SHP77 (cell line): ENCODE data around the gene CLPTM1L.
"Not testable (repeated sequence)": the region's sequence is repeated elsewhere in the genome, so short reads cannot be mapped to it uniquely, and the experiment has no call there.

ENCODE experiments used
- DNase-seq, 2 experiments: peaks; one replicate each; lab custom pipeline; 2025; lab: John Stamatoyannopoulos, UW

The CLPTM1L gene

DNA sequence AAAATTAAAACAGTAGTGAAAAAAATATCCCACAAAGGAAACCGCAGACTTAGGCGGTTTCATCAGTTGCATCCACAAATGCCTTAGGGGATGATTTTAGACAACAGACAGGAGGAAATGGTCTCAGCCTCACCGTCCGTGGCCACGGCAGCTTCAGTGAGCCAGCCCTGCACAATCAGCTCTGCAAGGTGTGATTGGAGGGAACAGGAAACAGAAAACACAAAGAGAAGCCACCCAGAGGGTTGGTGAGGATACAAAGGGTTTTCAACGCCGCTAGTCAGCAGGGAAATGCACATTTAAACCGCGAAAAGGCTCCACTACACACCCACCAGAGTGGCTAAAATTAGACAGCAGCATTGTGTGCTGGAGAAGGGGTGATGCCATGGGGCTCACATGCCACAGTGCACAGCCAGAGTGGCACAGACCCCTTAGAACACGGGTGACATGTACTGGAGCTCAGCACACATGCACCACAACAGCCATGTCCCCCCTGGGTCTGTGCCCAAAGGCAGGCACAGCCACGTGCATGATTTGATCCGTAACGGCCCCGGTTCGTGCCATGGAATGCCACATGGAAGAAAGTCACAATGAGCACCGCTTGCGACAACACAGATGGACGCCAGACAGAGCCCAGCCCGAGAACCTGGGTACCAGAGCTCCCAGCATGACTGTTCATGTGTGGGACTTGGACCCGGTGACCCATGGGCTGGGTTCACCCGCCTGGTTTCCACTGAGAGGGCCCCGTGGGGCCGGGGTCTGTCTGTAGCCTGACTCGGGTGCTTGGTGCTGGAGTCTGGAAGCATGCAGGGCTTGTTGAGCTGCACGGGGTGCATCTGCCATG is 31.7 kb downstream of the CLPTM1L start:
- DNase-seq = no peak

GRCh38 chr5:1312206-1312605 is 32.7 kb downstream of the CLPTM1L start:
- DNase-seq = no peak

DNA sequence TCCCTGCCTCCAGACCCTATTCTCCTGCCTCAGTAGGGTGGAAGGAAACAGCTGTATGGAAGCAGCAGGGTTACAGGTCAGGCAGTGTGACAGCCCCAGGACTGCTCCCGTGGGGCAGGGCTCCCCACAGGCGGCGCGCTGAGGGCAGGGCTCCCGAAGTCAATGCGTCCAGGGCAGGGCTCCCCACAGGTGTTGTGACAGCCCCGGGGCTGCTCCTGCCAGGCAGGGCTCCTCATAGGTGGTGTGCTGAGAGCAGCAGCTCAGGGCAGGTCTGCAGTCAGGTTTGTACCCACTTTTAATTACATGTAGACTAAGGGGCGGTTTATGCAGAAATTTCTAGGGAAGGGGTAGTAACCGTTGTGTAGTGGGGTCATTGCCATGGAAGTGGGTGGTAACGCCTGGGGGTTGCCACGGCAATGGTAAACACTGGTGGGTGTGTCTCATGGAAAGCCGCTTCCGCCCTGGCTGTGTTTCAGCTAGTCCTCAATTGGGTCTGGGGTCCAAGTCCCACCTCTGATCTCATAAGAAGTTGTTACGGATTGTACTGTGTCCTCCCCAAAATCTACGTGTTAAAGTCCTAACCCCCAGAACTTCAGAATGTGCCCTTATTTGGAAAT is 33.4 kb downstream of the CLPTM1L start:
- DNase-seq = no peak

- no peak for DNase-seq
Observed at GRCh38 chr5:1310118-1310517, 34.8 kb downstream of the CLPTM1L start.

GRCh38 chr5:1304033-1304432 is 40.9 kb downstream of the CLPTM1L start:
- no peak for DNase-seq

- no peak for DNase-seq
Observed at GRCh38 chr5:1302258-1302657, 42.6 kb downstream of the CLPTM1L start.

DNA sequence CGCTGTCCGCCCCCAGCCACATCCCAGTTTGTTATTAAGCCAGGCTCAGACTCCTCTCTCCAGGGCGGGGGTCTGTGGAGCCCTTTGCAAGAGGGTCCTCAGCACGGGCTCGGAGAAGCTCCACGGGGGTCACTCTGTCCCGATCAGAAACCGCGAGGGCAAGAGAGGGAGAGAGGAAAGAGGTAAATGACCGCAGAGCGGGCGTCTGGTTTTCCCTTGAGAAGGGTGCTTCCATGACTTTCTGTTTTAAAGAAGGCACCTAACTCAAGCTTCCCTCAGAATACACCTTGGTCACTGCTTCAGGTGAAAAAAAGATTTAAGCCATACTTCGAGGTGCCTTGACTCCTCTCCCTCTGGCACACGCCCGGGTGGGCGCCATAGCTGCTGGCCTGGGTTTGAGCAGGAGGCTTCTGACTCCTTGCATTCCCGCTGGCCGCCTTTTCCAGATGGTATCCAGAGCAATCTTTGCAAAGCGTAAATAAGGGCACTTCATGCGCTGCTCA is 44.3 kb downstream of the CLPTM1L start:
- DNase-seq = no peak

- DNase-seq = no peak
Observed at GRCh38 chr5:1299961-1300360, 44.9 kb downstream of the CLPTM1L start.

- DNase-seq = no peak
Observed at GRCh38 chr5:1299511-1299850, 45.4 kb downstream of the CLPTM1L start.

GRCh38 chr5:1298723-1299510 is 46.0 kb downstream of the CLPTM1L start:
- no peak for DNase-seq

- no peak for DNase-seq
Observed at GRCh38 chr5:1298067-1298551, 46.8 kb downstream of the CLPTM1L start.

DNA sequence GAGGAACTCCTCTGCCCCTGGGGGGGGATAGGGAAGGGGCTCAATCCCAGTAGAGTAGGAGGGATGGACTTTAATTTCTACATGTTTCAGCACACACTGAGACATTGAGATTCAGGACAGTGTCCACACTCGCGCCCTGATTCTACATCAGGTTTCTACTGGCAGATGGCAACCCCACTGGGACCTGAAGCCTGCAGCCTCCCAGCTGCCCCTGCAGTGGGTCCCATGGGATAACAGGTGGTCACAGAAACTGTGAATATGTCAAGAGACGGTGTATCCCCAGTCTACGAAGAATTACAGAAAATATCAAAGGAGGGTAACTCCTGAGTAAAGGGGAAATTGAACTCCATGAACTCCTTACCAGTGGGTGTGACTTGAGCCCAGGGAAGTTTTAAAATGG is 47.7 kb downstream of the CLPTM1L start:
- DNase-seq = no peak

DNA sequence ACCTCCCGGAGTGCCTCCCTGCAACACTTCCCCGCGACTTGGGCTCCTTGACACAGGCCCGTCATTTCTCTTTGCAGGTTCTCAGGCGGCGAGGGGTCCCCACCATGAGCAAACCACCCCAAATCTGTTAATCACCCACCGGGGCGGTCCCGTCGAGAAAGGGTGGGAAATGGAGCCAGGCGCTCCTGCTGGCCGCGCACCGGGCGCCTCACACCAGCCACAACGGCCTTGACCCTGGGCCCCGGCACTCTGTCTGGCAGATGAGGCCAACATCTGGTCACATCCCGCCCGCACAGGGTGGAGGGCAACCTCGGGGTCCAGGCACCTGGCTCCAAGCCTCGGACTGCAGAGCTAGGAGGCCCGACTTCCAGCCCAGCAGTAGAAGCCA is 49.3 kb downstream of the CLPTM1L start:
- no peak for DNase-seq

DNA sequence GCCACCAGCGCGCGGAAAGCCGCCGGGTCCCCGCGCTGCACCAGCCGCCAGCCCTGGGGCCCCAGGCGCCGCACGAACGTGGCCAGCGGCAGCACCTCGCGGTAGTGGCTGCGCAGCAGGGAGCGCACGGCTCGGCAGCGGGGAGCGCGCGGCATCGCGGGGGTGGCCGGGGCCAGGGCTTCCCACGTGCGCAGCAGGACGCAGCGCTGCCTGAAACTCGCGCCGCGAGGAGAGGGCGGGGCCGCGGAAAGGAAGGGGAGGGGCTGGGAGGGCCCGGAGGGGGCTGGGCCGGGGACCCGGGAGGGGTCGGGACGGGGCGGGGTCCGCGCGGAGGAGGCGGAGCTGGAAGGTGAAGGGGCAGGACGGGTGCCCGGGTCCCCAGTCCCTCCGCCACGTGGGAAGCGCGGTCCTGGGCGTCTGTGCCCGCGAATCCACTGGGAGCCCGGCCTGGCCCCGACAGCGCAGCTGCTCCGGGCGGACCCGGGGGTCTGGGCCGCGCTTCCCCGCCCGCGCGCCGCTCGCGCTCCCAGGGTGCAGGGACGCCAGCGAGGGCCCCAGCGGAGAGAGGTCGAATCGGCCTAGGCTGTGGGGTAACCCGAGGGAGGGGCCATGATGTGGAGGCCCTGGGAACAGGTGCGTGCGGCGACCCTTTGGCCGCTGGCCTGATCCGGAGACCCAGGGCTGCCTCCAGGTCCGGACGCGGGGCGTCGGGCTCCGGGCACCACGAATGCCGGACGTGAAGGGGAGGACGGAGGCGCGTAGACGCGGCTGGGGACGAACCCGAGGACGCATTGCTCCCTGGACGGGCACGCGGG is 49.9 kb downstream of the CLPTM1L start, which contains the start of gene TERT:
Gene TERT, minus strand, starts transcription at position 234 of the 815 bp plus-strand sequence. Its CDS starts 79 bp downstream, at position 155.
- DNase-seq = no peak

- no peak for DNase-seq
Observed at GRCh38 chr5:1294206-1294834, 50.6 kb downstream of the CLPTM1L start.

DNA sequence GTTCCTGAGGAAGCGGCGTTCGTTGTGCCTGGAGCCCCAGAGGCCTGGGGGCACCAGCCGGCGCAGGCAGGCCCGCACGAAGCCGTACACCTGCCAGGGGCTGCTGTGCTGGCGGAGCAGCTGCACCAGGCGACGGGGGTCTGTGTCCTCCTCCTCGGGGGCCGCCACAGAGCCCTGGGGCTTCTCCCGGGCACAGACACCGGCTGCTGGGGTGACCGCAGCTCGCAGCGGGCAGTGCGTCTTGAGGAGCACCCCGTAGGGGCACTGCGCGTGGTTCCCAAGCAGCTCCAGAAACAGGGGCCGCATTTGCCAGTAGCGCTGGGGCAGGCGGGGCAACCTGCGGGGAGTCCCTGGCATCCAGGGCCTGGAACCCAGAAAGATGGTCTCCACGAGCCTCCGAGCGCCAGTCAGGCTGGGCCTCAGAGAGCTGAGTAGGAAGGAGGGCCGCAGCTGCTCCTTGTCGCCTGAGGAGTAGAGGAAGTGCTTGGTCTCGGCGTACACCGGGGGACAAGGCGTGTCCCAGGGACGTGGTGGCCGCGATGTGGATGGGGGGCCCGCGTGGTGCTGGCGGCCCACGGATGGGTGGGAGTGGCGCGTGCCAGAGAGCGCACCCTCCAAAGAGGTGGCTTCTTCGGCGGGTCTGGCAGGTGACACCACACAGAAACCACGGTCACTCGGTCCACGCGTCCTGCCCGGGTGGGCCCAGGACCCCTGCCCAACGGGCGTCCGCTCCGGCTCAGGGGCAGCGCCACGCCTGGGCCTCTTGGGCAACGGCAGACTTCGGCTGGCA is 51.3 kb downstream of the CLPTM1L start:
- no peak for DNase-seq

DNA sequence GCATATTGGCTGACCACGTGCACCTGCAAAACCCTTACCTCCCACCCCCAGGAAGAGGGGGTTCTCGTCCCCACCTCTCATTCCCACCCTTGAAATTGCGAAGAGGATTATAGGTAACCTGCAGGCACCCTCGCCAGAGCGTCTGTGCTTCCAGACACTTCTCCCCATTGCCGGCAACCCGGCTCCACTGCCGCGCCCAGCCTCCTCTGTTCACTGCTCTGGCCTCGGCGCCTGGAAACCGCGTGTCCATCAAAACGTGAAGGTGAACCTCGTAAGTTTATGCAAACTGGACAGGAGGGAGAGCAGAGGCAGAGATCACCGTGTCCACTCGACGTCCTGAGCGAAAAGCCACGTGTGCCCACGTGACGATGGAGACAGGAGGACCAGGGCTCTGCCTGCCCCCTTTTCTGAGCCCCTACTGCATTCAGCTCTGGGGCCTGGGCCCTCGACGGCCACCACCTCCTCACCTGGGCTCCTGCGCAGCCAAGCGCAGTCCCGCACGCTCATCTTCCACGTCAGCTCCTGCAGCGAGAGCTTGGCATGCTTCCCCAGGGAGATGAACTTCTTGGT is 52.0 kb downstream of the CLPTM1L start:
- DNase-seq = no peak

GRCh38 chr5:1292139-1292538 is 52.8 kb downstream of the CLPTM1L start:
- peak; percentile 44 for DNase-seq

GRCh38 chr5:1291611-1292080 is 53.3 kb downstream of the CLPTM1L start:
- DNase-seq = peak; percentile 76 to 84

DNA sequence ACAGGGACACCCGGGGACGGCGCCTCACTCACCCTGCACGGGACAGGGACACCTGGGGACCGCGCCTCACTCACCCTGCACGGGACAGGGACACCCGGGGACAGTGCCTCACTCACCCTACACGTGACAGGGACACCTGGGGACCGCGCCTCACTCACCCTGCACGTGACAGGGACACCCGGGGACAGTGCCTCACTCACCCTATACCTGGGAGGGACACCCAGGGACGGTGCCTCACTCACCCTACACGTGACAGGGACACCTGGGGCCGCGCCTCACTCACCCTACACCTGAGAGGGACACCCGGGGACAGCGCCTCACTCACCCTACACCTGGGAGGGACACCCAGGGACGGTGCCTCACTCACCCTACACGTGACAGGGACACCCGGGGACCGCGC is 53.9 kb downstream of the CLPTM1L start:
- not testable (repeated sequence) for DNase-seq
